HK-2 (cell line): ENCODE measurements around the gene PRICKLE2.
A peak's percentile ranks its signal among the peaks of the same experiment; 100 is the strongest.

Experiments
- DNase-seq: peaks from one replicate; pipeline ENCODE4 v3.0.0-alpha.2; 2018; ENCODE audit not compliant: unreplicated experiment

PRICKLE2 gene

GRCh38 chr3:64247991-64248646 is 22.9 kb upstream of the PRICKLE2 start:
- DNase-seq, result no peak

DNA sequence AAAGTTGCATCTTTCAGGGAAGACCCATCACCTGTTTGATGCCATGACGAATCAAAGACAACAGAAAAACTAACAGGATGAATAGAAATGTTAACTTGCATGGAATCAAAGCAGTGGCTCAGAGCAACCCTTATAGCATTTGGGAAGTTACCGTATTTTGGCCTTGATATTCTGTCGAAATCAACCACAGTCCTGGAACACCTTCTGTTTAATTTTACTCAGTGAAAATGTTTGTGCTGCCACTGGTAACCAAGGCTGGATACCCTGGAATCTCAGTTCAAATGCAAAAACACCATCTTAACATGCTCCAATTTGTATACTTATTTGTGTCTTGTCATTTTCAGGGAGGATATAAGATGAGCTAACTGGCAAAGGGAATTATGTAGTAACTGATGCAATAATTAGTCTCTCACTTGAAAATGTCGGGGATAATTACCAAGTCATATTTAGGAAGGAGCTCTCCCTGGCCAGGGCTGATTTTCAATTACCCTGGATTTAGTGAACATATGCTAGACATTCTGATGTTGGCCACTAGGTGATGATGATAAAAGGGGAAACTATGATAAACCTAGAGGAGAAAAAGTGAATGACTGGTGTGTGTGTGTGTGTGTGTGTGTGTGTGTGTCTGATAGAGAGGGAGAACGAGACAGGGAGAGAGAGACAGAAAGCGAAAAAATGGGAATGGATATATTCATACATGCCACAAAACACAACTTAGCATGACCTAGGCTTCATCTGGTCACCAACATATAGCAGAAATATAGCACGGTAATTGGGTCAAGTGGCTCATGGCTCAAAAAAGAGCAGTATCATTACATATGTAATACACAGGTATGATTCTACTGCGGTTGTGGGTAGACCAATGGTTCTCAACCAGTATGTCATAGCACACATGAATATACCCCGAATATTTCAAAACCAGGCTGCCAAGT is 19.0 kb upstream of the PRICKLE2 start:
- DNase-seq, result no peak

GRCh38 chr3:64242435-64242834 is 17.2 kb upstream of the PRICKLE2 start:
- peak; percentile 40 for DNase-seq

DNA sequence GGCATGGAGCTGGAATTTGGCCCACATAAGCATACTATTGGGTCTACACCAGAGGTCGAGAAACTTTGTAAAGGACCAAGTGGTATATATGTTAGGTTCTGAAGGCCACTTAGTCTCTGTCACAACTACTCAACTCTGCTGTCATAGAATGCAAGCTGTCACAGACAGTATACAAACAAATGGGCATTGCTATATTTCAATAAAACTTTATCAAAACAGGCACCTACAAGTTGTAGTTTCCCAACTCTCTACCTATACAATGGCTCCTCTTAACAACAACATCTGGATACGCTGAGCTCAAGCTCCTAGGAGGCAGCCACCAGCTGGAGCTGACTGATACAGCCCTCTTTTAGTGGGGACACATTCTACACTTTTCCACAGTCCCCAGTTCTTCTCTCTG is 15.7 kb upstream of the PRICKLE2 start:
- no peak for DNase-seq

DNA sequence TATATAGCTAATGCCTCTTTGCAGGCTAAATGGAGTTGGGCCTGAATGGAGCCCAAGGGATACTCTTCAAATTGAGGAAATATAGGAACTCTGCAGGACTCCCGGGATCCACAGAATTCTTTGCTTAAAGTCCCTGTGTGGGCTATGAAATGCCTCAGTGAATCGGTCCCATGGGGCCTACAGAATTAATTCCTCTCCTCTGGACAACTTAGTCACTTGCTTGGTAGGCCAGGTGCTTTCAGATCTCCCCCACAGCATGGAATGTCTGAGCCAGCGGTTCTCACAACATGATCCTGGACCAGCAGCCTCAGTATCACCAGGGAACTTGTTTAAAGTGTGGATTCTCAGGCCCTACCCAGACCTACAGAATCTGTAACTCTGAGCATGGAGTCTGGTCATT is 15.1 kb upstream of the PRICKLE2 start:
- no peak for DNase-seq

DNA sequence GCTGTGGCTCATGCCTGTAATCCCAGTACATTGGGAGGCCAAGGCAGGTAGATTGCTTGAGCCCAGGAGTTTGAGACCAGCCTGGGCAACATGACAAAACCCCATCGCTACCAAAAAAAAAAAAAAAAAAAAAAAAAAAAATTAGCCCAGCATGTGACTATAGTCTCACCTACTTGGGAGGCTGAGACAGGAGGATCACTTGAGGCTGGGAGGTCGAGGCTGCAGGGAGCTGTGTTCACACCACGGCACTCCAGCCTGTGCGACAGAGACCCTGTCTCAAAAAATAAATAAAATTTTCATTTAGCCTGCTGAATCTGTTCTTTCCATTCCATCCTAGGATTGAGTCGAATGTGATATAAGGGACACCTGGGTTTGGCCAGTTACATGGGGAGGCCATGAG is 14.6 kb upstream of the PRICKLE2 start:
- DNase-seq, result no peak

DNA sequence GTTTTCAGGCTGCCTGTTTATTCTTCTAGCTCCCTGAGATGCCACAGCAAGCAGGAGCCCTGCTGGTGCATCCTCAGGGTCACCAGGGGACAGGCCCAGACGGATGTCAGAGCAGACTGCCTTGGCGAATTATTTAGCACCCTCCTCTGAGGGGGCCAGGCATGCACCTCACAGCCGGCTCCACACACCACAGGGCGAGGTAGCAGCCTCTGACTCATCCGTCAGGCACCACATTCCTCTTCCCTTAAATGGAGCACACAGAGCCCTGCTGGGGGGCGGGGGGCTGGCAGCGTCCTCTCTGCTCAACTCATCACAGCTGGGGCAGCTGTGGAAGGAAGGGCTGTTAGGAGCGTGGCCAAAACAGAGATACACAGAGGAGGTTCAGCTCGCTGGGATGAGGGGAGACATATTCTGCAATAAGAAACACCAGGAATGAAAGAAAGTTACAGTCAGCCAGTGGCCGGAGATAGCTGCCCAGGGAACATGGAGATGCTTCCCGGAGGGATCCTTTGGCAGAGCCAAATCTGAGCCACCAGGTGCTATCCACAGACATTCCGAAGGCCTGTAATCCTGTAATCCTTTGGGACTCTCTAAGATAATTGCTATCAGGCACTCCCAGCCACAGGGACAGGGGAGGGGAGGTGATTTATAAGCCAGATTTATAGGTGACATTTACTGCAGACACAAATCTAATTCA is 13.9 kb upstream of the PRICKLE2 start:
- DNase-seq, result peak; percentile 91

- no peak for DNase-seq
Observed at GRCh38 chr3:64237083-64237482, 11.8 kb upstream of the PRICKLE2 start.

- DNase-seq, result no peak
Observed at GRCh38 chr3:64235605-64236004, 10.3 kb upstream of the PRICKLE2 start.

DNA sequence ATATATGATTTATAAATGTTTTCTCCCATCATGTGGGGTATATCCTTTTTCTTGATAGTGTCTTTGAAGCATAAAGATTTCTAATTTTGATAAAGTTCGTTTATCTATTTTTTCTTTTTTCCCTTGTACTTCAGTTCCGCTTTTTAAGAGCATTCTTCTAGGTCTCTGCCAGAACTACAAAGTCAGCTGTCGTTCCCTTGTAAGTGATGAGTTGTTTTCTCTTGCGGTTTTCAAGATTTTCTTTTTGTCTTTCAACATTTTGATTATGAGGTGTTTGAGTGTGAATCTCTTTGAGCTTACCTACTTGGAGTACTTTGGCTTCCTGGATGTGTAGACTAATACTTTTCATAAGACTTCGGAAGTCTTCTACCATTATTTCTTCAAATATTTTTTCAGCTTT is 9.3 kb upstream of the PRICKLE2 start:
- DNase-seq, result no peak

- DNase-seq, result no peak
Observed at GRCh38 chr3:64232821-64233220, 7.6 kb upstream of the PRICKLE2 start.

GRCh38 chr3:64229903-64230302 is 4.6 kb upstream of the PRICKLE2 start:
- no peak for DNase-seq

DNA sequence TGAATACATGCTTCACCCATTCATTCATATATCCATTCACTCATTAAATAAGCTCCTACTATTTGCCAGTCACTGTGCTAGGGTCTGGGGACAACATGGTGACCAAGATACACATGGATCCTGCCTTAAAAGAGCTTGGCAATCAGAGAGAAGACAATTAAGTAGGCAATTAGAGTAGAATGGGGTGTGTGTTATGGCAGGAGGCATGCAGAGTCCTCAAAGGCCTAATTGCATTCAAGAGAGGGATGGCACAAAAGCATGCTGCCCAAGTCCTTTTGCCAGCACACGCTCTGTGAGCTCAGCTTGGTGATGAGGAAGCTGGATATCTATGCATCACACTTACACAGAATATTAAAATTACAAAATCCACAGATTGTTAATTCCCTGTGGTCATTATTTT is 2.8 kb upstream of the PRICKLE2 start:
- DNase-seq, result no peak

DNA sequence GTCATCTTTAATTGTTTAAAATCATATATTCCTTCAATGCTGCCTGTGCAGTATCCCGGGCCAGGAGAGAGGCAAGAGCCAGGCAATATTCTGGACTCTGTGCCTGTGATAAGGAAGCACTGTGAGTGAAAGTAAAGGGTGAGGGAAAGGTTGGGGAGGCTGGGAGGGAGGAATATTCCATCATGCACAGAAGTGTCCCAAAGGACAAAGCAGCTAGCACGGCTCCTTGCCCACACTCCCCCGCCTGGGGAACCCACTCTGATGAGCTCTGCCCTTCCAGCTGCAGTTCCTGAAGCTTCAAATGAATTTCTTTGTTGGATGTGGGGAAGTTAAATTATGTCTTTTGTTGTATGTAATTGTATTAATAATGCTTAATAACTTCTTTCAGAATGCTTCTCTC is 1.5 kb upstream of the PRICKLE2 start:
- no peak for DNase-seq

- no peak for DNase-seq
Observed at GRCh38 chr3:64225695-64226499, 631 bp upstream of the PRICKLE2 start.

GRCh38 chr3:64223791-64224745 is 1.2 kb downstream of the PRICKLE2 start:
- no peak for DNase-seq

DNA sequence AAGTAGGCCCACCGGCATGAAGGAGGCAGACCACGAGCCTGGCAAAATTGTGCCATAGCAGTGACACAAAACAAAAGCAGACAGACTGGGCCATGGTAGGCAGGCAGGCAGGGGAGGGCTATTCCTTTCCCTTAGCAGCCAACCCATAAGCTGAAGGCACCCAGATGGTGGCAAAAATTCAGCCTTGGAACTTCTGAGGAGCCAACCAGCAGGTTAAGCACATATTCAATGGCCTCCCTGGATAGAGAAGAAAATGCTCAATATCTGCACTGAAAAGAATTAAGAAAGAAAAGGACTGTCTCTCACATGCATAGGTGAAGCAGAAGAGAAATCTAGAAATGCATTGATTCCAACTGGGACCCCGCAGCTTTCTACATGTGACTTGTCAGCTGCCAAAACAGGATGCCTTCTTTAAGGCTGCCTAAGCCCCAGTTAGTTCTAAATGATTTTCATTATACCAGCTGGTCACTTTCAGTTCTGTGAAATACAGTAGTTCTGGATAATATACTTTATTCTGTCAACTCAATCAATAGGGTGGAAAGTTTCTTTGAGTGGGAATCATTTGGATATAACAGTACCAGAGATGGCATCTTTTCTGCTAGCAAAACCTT is 2.7 kb downstream of the PRICKLE2 start:
- DNase-seq, result no peak

- no peak for DNase-seq
Observed at GRCh38 chr3:64221571-64222257, 3.6 kb downstream of the PRICKLE2 start.

DNA sequence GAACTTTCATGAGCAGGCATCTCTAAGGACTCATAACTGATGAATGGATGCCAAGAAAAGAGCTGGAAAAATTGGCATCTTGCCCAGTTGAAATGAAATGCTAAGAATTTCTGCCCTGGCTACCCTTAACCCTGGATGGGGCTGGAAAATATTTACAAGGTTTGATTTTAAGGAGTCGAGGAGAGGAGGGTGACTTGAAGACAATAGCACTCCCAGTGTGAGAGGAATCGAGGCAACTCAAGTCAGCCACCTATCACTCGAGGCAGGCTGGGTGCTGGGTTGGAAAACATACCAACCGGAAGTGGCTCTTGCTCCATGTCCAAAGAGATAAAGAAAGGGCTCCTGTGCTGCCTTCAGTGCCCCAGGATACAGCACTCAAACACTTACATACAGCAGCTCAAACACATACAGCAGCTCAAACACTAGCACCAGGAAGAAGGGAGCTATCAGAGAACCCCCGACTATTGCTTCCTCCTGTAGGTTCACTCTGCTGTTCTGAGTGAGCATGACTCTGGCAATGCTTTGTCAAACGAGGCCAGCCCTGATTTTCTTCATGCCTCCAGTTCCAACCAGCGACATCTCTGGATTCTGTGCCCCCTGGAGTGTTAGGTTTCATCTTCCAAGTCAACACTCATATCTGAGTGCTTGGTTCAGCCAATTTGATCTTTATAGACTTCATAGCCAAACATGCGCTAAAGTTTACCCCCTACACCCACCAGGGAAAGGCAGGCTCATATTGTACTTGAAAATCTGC is 4.9 kb downstream of the PRICKLE2 start:
- DNase-seq, result no peak
